ENCODE results near the gene USP6.
A peak's percentile ranks its signal among the peaks of the same experiment; 100 is the strongest.
"Not testable (repeated sequence)": the region's sequence is repeated elsewhere in the genome, so short reads cannot be mapped to it uniquely, and the experiment has no call there.

USP6 gene

DNA sequence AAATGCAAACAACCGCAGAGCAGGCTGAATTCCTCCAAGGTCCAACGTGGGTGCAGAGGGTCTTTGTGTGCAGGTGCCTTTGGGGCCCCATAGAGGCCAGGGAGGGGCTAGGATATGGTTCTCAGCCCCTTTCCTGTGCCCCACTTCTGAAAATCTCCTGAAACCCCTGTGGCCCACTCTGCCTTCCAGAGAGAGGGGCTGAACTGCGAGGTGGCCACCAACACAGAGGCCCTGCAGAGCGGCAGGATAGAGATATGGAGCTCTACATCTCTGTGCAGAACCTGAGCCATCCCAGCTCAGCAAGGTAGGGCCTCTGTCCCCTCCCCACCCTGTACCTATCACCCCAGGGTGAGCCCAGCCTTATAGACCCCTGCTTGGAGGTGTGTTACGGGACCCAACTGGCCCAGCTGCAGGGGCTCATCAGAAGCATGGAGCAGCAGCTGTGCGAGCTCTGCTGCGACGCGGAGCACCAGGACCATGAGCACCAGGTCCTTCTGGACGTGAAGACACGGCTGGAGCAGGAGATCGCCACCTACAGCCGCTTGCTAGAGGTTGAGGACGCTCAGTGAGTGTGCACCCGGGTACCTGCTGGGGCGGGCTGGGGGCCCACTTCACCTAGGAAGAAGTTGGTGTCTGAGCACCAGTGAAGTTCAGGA lies 5.5 kb downstream of the USP6 start:
- no peak for DNase-seq

DNA sequence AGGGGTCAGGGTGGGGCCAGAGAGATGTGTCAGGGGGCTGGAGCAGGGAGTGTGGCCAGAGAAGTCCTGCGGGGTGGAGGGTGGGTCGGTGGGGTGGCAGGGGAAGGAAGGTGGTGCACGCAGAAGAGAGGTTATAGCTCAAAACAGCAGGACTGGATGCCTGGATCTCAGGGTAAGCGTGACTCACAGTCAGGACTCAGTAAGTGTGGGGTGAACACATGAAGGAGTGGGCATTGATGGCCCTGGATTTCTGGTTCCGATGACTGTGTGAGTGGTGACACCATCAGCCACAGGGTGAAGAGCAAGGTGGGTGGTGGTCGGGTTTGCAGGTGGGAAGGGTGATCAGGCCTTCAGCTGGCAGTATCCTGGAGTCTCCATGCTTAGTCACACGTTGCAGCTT lies 6.2 kb downstream of the USP6 start:
- not testable (repeated sequence) for DNase-seq

DNA sequence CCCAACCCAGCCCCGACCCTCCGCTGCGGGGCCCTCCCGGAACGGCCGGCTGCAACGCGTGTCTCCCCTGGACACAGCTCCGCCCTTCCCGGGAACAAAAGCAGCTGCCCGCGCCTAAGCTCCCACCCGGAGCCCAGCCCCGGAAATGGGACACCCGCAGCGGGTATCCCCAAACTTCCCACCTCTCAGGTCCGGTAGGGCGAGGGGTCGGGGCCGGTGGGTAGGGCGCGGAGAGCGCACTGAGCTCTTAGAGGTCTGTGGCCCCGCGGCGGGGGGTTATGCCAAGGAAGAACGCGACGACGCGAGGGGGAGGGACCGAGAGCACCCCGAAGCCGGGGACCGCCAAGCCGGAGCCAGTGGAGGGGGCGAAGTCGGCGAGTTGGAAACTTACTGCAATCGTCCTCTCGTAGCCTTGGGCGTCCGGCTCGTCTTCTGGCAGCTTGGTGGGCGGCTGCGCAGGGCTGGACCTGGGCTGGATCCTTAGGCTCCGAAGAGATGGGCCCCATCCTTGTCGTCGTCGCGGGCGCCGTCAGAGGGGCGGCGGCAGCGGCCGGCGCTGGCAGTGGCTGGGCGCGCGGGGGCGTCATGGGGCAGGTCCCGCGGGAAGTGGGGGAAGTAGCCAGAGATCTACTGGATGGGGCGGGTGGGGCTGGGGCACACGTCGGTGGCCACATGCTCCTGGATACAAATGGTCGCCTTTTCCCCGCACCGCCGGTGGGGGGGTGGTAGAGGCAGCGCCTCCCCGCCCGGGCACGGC lies 6.9 kb downstream of the USP6 start:
- peak; percentile 85 for DNase-seq

DNA sequence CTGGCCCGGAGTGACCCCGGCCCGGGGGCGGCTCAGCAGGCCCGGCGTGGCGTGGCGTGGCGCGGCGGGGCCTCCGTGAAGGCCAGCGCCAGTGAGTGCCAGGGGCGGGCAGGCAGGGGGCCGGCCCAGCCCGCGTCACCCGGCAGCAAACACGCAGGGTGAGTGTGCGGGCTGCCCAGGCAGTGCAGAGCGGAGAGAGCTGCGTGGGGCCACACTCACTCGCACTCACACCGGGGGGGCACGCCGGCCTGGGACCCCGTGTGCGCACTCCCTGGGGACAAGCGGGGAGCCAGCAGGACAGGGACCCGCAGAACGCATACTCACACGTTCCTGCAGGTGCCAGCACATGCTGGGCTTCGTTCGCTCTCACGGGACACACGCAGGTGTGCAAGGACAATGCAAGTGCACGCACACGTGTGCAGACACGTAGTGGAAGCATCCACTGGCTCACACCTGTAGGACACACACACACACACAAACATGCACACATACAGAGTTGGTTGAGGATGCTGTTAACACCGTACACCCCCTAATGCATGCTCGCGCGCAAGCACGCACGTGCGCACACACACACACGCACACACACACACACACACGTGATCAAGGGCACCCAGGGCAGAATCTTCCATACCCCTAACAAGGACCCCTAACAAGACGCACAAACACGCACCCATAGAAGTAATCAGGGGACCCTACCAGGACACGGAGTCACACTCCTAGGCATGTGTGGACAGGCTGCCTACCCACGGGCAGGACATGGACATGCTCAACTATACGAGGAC lies 7.7 kb downstream of the USP6 start:
- DNase-seq, result peak; percentile 27

DNA sequence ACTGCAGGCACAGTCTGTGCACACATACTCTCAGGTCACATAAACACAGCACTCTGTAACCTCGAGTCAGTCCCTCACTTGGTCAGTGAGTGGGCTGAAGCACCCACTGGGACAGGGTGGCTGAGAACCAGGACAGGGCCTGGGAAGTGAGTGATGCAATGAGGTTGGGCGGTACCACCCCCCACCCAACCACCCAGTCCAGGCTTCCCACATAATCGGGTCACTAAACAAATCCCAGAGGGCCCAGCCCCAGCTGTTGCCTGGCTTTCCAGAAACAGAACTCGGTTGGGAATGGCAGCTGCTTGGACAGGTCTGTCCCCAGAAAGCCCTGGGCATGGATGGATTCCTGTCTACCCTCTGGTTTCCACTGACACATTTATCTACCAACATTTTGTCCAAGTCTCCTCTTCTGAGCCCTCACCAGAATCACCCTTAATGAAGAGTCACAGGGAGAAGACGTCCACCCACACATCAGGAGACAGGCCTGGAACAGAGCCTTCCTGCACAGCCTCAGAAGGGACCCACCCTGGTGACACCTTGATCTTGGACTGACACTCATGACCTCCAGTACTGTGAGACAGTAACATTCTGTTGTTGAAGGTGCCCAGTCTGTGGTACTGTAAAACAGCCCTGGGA lies 8.4 kb downstream of the USP6 start:
- DNase-seq, result not testable (repeated sequence)

DNA sequence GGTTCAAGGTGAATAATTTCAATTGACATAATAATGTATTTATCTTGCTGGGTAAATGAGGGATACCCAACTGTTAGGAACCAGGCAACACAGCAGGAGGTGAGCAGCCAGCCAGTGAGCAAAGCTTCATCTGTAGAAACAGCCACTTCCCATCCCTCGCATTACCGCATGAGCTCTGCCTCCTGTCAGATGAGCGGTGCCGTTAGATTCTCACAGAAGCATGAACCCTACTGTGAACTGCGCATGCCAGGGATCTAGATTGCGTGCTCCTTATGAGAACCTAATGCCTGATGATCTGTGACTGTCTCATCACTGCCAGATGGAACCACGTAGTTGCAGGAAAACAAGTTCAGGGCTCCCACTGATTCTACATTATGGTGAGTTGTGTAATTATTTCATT lies 9.1 kb downstream of the USP6 start:
- not testable (repeated sequence) for DNase-seq

DNA sequence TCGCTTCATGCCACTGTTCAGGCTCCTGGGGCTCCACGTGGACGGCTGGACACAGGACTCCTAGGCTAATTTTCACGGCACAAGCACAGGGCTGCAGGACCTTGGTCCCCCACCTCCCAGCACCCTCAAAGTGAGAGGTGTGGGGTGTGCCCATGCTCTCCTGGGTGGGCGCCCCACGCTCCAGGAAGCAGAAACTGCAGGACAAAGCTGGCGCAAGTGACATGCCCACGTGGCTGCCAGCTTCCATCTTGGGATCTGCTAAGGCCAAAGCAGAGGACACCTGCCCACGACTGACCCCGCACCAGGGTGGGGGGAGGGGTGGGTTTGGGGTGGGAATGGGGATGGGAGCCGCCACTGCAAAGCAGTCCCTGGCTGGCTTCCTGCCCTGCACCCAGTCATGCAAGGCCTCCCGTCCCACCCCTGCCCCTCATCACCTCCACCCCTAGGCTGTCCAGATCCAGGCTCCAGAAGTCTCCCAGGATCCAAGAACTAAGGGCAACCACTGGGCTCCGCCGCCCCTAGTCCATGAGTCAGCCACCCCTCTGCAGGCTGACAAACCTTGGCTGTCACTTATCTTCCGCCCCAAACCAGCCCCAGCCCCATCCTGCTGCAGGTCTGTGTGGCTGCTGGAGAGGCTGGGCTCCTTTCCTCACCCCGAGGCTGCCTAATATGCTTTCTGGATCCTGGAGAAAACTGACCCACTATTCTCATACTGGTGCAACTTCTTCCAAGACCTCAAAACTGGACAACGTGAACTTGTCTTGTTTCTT lies 11.1 kb downstream of the USP6 start:
- no peak for DNase-seq

DNA sequence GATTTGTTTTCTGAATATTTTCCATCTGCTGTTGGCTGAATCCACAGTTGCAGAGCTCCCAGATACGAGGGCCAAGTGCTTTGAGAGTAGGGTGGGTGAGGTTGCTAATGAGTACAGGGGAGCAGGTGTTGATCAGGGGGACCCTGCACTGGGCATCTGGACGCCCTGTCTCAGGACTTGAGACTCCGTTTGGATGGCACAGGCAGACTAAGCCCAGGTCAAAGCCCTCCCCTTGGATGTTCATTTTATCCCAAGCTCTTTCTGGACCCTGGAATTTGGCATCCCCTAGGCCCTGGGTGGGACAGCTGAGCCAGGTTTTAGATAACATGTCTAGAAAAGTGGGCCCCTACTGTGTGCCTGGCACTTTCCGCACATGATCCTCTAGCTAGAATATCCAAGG lies 12.1 kb downstream of the USP6 start:
- no peak for DNase-seq

DNA sequence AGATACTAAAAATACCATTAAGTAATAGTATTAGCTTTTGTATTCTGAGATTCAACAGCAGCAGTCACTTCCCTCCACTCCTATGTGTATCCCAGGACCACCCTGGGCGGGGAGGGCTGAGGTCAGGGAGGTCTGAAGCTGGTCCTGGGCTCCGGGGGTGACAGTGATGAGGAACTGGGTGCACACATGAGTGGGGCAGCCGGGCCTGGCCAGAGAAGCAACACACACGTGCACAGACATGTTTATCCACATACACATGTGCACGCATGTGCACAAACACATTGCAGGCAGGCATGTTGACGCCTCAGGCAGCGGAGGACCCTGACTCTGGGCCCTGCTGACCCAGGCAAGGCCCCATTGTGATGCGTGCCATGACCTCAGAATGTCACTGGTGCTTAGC lies 12.6 kb downstream of the USP6 start:
- not testable (repeated sequence) for DNase-seq

DNA sequence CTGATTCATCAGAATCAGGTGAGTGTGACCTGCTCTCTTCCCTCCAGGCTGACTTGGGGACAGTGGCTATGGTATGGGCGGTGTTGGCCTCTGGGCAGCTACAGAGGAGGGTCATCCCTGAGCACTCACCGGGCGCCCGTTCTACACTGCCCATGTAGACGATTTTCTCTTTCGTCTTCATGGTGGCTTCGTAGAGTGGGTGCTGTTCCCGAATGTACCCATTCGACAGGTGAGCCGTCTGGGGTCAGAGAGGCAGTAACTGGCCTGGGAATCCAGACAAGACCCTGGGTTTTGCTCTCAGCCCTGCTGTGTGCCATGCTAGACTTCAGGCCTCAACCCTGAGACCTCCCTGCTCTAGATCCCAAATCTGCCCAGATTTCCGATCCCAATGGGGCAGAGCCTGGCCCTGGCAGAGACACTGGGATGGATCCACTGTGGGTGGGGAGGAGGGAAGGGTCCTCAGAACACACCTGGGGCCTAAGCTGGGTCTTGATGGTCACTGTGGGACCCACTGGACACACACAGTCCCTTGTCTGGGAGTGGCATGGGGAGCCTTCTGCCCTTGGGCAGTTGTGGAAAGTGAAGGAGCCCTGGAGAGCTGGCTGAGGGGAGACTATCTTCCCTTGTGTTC lies 13.2 kb downstream of the USP6 start:
- DNase-seq, result no peak

DNA sequence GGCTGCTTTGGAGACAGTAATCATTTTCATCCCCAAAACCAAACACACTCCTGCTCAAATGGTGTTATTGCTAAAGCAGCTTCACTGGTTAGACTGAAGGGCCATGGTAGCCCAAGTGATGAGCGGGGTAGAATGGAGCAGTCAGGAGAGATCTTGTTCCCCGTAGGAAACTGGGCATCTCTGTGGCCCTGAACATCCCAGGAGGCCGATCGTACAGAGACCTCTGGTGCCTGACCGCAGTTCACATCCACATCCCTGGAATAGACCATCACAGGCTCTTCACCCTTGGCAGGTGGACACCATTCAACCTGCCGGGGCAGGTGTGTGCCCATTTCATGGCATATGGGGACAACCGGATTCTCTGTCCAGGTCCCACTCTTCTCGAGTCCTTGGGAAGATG lies 13.9 kb downstream of the USP6 start:
- not testable (repeated sequence) for DNase-seq

DNA sequence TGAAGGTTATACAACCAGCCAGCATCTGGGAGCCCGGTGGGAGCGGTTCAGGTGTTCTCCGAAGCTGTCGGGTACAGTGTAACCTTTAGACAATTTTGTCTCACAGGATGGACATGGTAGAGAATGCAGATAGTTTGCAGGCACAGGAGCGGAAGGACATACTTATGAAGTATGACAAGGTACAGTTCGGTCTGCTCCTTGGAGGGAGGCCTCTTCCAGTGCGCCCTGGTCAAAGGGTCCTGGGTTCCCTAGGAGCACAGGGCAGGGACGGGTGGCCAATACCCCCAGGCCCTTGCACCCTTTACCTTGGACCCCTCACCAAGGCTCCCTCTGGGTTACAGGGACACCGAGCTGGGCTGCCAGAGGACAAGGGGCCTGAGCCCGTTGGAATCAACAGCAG lies 14.4 kb downstream of the USP6 start:
- DNase-seq, result not testable (repeated sequence)

DNA sequence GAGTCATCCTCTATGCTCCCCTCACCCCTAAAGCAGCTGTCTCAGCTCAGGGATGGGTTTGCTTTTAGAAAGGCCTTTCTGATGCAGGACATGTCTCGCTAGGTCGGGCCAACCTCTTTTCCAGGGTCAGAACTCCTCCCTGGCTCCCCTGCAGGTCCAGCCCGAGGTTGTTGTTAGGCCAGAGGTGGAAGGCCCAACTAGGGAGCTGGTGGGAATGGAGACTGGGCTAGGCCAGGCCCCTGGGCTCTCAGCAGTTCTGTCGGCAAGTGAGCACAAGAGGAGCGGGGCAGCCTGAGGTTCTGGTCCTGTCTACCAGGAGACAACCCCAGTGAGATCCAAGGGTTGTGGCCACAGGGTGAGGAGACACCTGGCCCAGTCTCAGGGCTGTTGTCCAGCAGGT lies 14.9 kb downstream of the USP6 start:
- DNase-seq, result not testable (repeated sequence)

DNA sequence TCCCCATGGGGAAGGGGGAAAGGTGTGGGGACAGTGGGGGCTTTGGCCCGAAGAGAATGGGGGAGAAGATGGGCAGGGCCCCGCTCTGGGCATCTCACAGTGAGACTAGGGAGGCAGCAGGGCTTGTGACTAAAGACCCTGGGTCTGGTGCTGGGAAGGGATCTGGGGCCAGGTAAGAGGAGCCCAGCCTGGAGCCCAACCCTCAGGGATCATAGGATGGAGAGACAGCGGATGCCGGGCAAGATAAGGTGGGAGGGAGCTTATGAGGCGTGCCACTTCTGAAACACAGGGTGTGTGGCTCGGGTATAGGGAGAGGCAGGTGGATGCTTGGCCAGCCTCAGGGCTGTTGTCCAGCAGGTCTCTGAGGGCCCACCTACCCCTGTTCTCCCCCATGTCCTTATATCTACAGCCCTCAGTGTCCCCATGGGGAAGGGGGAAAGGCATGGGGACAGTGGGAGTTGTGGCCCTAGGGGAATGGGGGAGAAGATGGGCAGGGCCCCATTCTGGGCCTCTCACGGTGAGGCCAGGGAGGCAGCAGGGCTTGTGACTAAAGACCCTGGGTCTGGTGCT lies 15.4 kb downstream of the USP6 start:
- no peak for DNase-seq

DNA sequence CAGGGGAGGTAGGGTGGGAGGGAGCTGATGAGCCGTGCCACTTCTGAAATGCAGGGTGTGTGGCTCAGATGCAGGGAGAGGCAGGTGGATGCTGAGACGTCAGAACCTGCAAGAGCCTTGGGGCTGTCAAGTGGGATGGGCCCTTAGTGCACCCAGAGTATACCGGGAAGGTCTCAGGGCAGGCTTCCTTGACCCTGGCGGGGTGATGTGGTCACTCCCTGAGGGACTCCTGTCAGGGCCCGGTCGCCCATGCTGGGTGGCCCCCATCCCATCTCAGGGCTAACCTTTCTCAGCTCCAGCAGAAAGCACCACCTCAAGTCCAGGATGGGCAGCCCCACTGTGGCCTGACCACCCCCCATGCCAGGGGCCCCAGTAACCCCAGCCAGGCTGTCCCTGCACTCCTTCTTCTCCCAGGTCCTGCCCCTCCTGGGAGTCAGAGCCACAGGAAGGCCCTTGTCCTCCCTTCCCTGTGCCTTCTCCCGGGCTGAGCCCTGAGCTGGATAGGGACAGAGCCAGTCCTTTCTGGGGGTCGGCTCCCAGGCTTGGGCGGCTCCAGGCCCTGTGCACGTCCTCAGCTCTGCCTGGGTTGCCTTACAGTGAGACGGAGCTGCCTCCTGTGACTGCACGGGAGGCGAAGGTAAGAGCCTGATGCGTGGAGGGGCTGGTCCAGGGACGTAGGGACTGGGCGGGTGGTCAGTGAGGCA lies 16.1 kb downstream of the USP6 start:
- DNase-seq, result not testable (repeated sequence)

DNA sequence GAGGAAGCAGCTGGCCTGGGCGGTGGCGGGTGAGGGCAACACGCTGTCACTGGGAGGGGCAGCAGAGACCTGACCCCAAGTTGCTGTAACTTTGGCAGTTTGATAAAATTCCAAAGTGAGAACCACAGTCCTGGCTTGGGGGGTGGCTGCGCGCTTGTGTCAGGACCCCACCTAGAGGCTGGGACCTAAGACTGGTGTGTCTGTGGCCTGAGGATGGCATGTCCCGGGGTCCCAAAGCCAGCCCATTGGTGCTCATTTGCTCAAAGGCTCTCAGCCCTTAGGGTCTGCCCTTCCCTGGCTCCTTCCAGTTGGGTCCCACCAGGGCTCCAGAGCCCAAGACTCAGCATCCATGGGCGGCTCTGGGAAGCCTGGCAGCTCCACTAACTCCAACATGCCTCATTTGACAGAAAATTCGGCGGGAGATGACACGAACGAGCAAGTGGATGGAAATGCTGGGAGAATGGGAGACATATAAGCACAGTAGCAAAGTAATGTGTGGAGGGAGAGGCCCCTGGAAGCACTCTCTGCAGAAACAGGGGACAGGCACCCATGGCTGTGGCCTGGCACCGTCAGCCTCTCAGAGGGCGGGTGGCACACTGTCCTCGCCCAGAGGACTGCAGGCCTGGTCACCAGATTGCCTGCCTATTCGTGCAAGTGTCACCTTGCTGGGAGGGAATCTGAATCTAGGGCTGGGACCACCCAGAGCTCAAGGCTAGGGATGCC lies 16.8 kb downstream of the USP6 start:
- not testable (repeated sequence) for DNase-seq

DNA sequence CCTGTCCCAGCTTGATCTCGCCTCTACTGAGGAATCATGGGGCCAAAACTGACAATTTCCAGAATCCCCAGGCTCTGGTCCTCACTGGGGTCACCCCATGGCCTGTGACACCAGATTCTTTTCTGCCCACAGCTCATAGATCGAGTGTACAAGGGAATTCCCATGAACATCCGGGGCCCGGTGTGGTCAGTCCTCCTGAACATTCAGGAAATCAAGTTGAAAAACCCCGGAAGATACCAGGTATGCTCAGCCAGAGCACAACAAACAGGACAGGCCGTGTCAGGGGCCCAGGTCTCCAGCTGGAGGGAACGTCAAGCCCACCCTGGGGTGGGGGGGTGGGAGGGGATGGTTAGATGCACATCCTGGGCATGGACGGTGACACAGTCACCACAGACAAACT lies 17.5 kb downstream of the USP6 start:
- no peak for DNase-seq

DNA sequence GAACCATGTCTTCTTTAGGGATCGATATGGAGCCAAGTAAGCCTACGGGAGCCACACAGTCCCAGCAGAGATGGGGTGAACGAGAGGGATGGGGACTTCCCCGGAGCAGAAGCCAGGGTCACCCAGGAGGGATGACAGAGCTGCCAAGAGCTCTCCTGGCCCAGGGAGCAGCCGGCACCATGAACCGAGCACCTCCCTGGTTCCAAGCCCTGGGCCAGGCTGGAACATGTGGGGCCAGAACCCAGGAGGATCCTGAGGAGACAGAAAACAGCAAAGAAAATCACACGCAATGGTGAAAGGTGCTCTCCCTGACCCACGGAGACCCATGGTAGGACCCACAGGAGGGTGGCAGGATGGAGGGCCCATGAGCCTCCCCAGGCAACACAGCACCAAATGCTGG lies 18.1 kb downstream of the USP6 start:
- DNase-seq, result not testable (repeated sequence)

DNA sequence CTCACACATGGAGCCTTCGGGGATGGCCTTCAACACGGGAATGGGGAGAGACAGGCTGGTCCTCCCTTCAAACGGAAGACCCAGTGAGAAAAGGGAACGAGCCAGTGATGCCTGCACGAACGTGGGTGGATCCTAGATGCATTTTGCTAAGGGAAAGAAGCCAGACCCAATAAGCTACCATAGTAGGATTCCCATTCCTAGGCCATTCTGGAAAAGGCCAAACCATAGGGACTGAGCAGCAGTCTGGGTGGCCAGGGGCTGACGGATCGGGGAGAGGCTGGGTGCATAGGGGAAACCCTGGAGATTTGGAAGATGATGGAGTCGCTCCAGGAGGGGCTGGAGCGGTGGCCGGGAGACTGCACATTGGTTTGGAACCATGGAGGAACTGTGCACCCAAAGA lies 18.7 kb downstream of the USP6 start:
- not testable (repeated sequence) for DNase-seq

Measured in right kidney (tissue), 1 donor.